IMR-90 (cell line): Measurements from ENCODE around the gene NSUN6. TPM values are rescaled to one million over a fixed set of nuclear protein-coding genes. Genes with fewer than 3 reads are reported as not detected.

Source experiments
- ATAC-seq: fragments of 200-7000 bp; cut with Tn5 transposase; 2 replicates; pipeline ENCODE4 v1.9.1; 2020; ENCODE audit warnings: low read depth, mild to moderate bottlenecking, moderate library complexity
- BruUV-seq: library from RNA; stranded (reverse); fragments of 400-500 nt; replicated peaks from 2 replicates; lab custom pipeline; 2021; lab: Mats Ljungman, UMichigan
- CTCF ChIA-PET: fragments of 300-600 bp; formaldehyde crosslinking; extraction: SDS; loops from one replicate; lab custom pipeline; 2021; ENCODE audit warnings: antibody characterized with exemption; lab: Yijun Ruan, JAX
- POLR2A ChIA-PET: fragments of 300-600 bp; sonication (Branson Sonifier 250); formaldehyde crosslinking; loops from one replicate; lab custom pipeline; 2022; ENCODE audit warnings: antibody characterized with exemption; ENCODE audit not compliant: unreplicated experiment; lab: Charles Lee
- DNase-seq: peaks from one replicate; pipeline ENCODE4 v3.0.0; 2013
- H2AFZ ChIP-seq: replicated peaks from 2 replicates; pipeline ENCODE3; 2013; ENCODE audit warnings: low read length, mild to moderate bottlenecking; ENCODE audit not compliant: poor library complexity
- H2AK5ac ChIP-seq: 2 replicates; pipeline ENCODE4 v1.6.1; 2013; ENCODE audit warnings: low read depth, low read length, inconsistent platforms
- H2AK9ac ChIP-seq: replicated peaks from 2 replicates; pipeline ENCODE3; 2013; ENCODE audit warnings: mild to moderate bottlenecking, low read depth, low read length, moderate library complexity; ENCODE audit not compliant: poor library complexity
- H2BK120ac ChIP-seq: 2 replicates; pipeline ENCODE4 v1.6.1; 2013; ENCODE audit warnings: low read depth, low read length, inconsistent platforms
- H2BK15ac ChIP-seq: 3 replicates; pipeline ENCODE4 v1.6.1; 2013; ENCODE audit warnings: low read depth, low read length, inconsistent platforms
- H2BK20ac ChIP-seq: 2 replicates; pipeline ENCODE4 v1.6.1; 2013; ENCODE audit warnings: low read depth, mild to moderate bottlenecking, inconsistent platforms, low read length, moderate library complexity
- H2BK5ac ChIP-seq: 2 replicates; pipeline ENCODE4 v1.6.1; 2013; ENCODE audit warnings: mild to moderate bottlenecking, low read depth, low read length, inconsistent platforms; ENCODE audit not compliant: poor library complexity, severe bottlenecking
- H3K14ac ChIP-seq: replicated peaks from 2 replicates; pipeline ENCODE4 v1.6.1; 2013; ENCODE audit warnings: low read depth, low read length, inconsistent platforms
- H3K18ac ChIP-seq: 2 replicates; pipeline ENCODE4 v1.6.1; 2013; ENCODE audit warnings: low read depth, low read length, control low read depth
- H3K23ac ChIP-seq: 2 replicates; pipeline ENCODE4 v1.6.1; 2013; ENCODE audit warnings: low read depth, low read length, inconsistent platforms
- H3K27ac ChIP-seq: 2 replicates; pipeline ENCODE4 v1.5.1; 2013; ENCODE audit warnings: mild to moderate bottlenecking, control low read depth, low read length; ENCODE audit not compliant: insufficient read depth
- H3K27me3 ChIP-seq: 2 replicates; pipeline ENCODE4 v1.6.1; 2013; ENCODE audit warnings: low read length; ENCODE audit not compliant: control insufficient read depth, insufficient read depth
- H3K36me3 ChIP-seq: 2 replicates; pipeline ENCODE4 v1.6.1; 2013; ENCODE audit warnings: low read length, mixed read lengths; ENCODE audit not compliant: control insufficient read depth, insufficient read depth
- H3K4ac ChIP-seq: 2 replicates; pipeline ENCODE4 v1.6.1; 2013; ENCODE audit warnings: low read depth, low read length, inconsistent platforms
- H3K4me1 ChIP-seq: 2 replicates; pipeline ENCODE4 v1.6.1; 2013; ENCODE audit warnings: low read length, mixed read lengths; ENCODE audit not compliant: control insufficient read depth, insufficient read depth
- H3K4me2 ChIP-seq: 2 replicates; pipeline ENCODE4 v1.6.1; 2013; ENCODE audit warnings: low read depth, mild to moderate bottlenecking, control low read depth, low read length, moderate library complexity
- H3K4me3 ChIP-seq: 2 replicates; pipeline ENCODE4 v1.5.1; 2013; ENCODE audit warnings: low read depth, mild to moderate bottlenecking, control low read depth, low read length, moderate library complexity; ENCODE audit not compliant: insufficient read depth
- H3K56ac ChIP-seq: 2 replicates; pipeline ENCODE4 v1.6.1; 2013; ENCODE audit warnings: low read length, inconsistent platforms; ENCODE audit not compliant: insufficient read depth; ENCODE audit errors: extremely low read depth
- H3K79me1 ChIP-seq, 2 experiments: 2 replicates each; pipeline ENCODE4 v1.6.1; 2013; ENCODE audit warnings: low read length in 2 of 2, inconsistent platforms in 1 of 2, low read depth in 1 of 2
- H3K9ac ChIP-seq: 2 replicates; pipeline ENCODE4 v1.6.1; 2013; ENCODE audit warnings: low read depth, low read length, control low read depth
- H3K9me1 ChIP-seq: 2 replicates; pipeline ENCODE4 v1.6.1; 2013; ENCODE audit warnings: low read length, inconsistent platforms; ENCODE audit not compliant: insufficient read depth
- H3K9me3 ChIP-seq: 2 replicates; pipeline ENCODE4 v1.6.1; 2013; ENCODE audit warnings: low read length; ENCODE audit not compliant: control insufficient read depth, insufficient read depth
- H4K20me1 ChIP-seq: 2 replicates; pipeline ENCODE4 v1.6.1; 2013; ENCODE audit warnings: low read length, inconsistent platforms; ENCODE audit not compliant: insufficient read depth
- H4K5ac ChIP-seq: 2 replicates; pipeline ENCODE4 v1.6.1; 2013; ENCODE audit warnings: mild to moderate bottlenecking, low read depth, low read length, control low read depth
- H4K8ac ChIP-seq, 2 experiments: 2 replicates each; pipeline ENCODE4 v1.6.1; 2013; ENCODE audit warnings: low read depth in 2 of 2, low read length in 2 of 2, control low read depth in 1 of 2, inconsistent platforms in 1 of 2
- H4K91ac ChIP-seq: 2 replicates; pipeline ENCODE4 v1.6.1; 2013; ENCODE audit warnings: low read depth, low read length, inconsistent platforms; ENCODE audit not compliant: insufficient read depth
- MAFK ChIP-seq: IDR thresholded peaks from 2 replicates; pipeline ENCODE4 v1.6.1; 2012; ENCODE audit warnings: low read depth, low read length, improper control_type of control experiment
- SMC3 ChIP-seq: fragments of 150-350 bp; IDR thresholded peaks from 2 replicates; pipeline ENCODE4 v1.6.1; 2016; ENCODE audit warnings: low read depth, mild to moderate bottlenecking, antibody characterized with exemption, low read length, moderate library complexity
- WGBS, 2 experiments: methylation state at CpG; one replicate each; pipeline versions ENCODE4 v1.1.5 to v1.1.7; 2013; ENCODE audit warnings: missing lambda C conversion rate in 2 of 2; ENCODE audit not compliant: insufficient read length in 1 of 2; ENCODE audit errors: extremely low coverage in 2 of 2; 5-methylcytosine and 5-hydroxymethylcytosine counted together
- dilution Hi-C: fragments of 300-500 bp; cut with HindIII; formaldehyde crosslinking; loops from one replicate; pipeline ENCODE4 v1.14.3; 2018; ENCODE audit warnings: low sequenced_read_pairs; ENCODE audit not compliant: unreplicated experiment
- in situ Hi-C: fragments of 300-500 bp; cut with MboI; formaldehyde crosslinking; loops from 3 replicates; pipeline ENCODE4 v1.14.3; 2019; ENCODE audit warnings: low sequenced_read_pairs, inconsistent platforms, mixed read lengths
- intact Hi-C: fragments of 100-400 bp; cut with micrococcal nuclease; formaldehyde crosslinking; loops from 2 replicates; pipeline ENCODE4 v1.10.0; 2022
- polyA plus RNA-seq, 3 experiments: library from polyadenylated mRNA; depleted of rRNA; stranded (reverse); fragments of >200 nt; gene quantifications; 2 replicates each; pipeline ENCODE4 v1.2.3, GENCODE V29; 2012; ENCODE audit warnings: low replicate concordance in 1 of 3
- total RNA-seq: library from RNA; depleted of rRNA; stranded (reverse); fragments of >200 nt; gene quantifications from 2 replicates; pipeline ENCODE4 v1.2.3, GENCODE V29; 2012
- TF ChIP-seq, protein P1 (sequence below): fragments of 150-350 bp; IDR thresholded peaks from 2 replicates; pipeline ENCODE4 v1.6.1; 2016; ENCODE audit warnings: low read depth, mild to moderate bottlenecking, low read length, moderate library complexity, borderline replicate concordance

Gene NSUN6
- total and polyA plus RNA-seq, 2 of the 4 experiments (the other 2 are of a cell fraction), result 4.6 to 11.5 TPM

DNA sequence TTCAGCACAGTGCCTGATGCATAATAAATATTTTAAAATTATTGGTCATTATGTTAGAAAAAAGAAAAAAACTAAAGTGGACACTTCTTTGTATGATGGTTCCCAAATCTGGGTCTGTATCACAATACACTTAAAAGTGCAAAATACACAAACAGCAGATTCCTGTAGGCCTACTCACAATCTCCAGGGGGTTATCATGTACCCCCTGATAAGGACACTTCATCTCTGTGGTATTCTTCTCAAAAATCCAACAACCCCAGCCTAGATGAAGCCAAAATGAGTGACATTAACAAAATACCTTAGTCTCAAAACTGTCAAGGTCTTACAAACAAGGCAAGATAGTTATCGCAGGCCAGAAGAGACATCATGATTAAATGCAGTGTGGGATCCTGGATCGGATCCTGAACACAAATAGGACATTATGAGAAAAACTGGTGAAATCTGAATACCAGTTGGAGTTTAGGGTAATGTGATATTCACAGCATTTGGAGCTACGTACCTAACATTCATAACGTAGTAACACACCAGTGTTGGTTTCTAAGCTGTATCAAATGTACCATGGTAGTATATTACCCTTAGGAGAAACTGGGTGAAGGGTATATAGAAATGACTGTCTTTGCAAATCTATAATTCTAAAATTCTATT is 45.2 kb downstream of the NSUN6 start:
- H3K18ac ChIP-seq, result peak overlapping the region; percentile 59; the same call in 1 of the 2 replicates
- H3K4me1 ChIP-seq, result peaks cover 9% of the 10 kb centered on the region
- no peak overlapping the region for H3K4me3 ChIP-seq
- H2AK9ac ChIP-seq, result no peak overlapping the region
- no peaks in the 10 kb centered on the region for H3K9me3 ChIP-seq
- H4K5ac ChIP-seq, result peak overlapping the region; percentile 54; the same call in 1 of the 2 replicates
- H3K56ac ChIP-seq, result no peak overlapping the region
- DNase-seq (no peak), ATAC-seq (peak; percentile 21; the same call in 1 of the 2 replicates)
- H4K91ac ChIP-seq, result peak overlapping the region; percentile 46; the same call in 1 of the 2 replicates
- no peak overlapping the region for H3K27ac ChIP-seq
- no peaks in the 10 kb centered on the region for H3K27me3 ChIP-seq
- no peak overlapping the region for H3K9ac ChIP-seq
- TF ChIP-seq, protein P1, sequence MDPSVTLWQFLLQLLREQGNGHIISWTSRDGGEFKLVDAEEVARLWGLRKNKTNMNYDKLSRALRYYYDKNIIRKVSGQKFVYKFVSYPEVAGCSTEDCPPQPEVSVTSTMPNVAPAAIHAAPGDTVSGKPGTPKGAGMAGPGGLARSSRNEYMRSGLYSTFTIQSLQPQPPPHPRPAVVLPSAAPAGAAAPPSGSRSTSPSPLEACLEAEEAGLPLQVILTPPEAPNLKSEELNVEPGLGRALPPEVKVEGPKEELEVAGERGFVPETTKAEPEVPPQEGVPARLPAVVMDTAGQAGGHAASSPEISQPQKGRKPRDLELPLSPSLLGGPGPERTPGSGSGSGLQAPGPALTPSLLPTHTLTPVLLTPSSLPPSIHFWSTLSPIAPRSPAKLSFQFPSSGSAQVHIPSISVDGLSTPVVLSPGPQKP, result no peak
- no peak for TF ChIP-seq SMC3
- TF ChIP-seq MAFK, result no peak
- peak overlapping the region; percentile 37; the same call in 1 of the 2 replicates for H3K23ac ChIP-seq
- CTCF ChIA-PET, result no interaction called here
- intact Hi-C loops, result no loop called here
- in situ Hi-C loops, result no loop called here
- no peak overlapping the region; the same call in 1 of the 2 replicates for H3K14ac ChIP-seq
- BruUV-seq, result no TSS peak
- no peak overlapping the region for H4K8ac ChIP-seq
- peak overlapping the region; percentile 70 for H2BK5ac ChIP-seq
- no peak overlapping the region for H2AFZ ChIP-seq
- no CpG with 5 or more reads among the region's 4 CpGs for WGBS, 2 experiments
- POLR2A ChIA-PET, result no interaction called here
- peaks cover 0 to 4% of the 10 kb centered on the region in 2 experiments; a peak in 2 of 4 replicates for H3K79me1 ChIP-seq
- H2BK15ac ChIP-seq, result no peak overlapping the region
- H3K4me2 ChIP-seq, result peak overlapping the region; percentile 19; the same call in 1 of the 2 replicates
- H2BK120ac ChIP-seq, result peak overlapping the region; percentile 39; the same call in 1 of the 2 replicates
- dilution Hi-C loops, result no loop called here
- no peaks in the 10 kb centered on the region for H4K20me1 ChIP-seq
- H2BK20ac ChIP-seq, result peak overlapping the region; percentile 59
- H3K9me1 ChIP-seq, result no peaks in the 10 kb centered on the region
- H3K36me3 ChIP-seq, result no peaks in the 10 kb centered on the region
- H3K4ac ChIP-seq, result no peak overlapping the region
- H2AK5ac ChIP-seq, result no peak overlapping the region
